Cortex of kidney (tissue), 1 donor: ENCODE results near the gene AFF3.

Experiments used
- DNase-seq: peaks from one replicate; lab custom pipeline; 2025; lab: John Stamatoyannopoulos, UW

AFF3 gene

DNA sequence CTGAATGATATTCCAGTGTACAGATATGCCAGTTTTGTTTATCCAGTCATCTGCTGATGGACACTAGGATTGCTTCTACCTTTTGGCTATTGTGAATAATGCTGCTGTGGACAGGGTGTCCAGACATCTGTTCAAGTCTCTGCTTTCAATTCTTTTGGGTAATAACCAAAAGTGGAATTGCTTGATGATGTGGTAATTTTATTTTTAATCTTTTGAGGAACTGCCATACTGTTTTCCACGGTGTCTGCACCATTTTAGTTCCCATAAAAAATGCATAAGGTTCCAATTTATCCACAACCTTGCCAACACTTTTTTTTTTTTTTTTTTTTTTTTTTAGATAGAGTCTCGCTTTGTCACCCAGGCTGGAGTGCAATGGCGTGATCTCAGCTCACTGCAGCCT, 510.7 kb downstream of the AFF3 start:
- DNase-seq, result no peak

DNA sequence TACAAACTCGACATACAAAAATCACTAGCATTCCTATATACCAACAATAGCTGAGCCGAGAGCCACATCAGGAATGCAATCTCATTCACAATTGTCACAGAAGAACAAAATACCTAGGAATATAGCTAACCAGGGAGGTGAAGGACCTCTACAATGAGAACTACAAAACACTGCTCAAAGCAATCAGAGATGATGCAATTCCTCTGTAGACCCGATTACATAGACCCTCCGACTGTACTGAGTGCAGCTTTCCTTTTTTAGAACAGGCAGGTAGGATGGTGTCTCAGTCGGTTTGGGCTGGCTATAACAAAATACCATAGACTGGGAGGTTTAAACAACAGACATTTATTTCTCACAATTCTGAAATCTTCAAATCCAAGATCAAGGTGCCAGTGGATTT, 513.1 kb downstream of the AFF3 start:
- no peak for DNase-seq

DNA sequence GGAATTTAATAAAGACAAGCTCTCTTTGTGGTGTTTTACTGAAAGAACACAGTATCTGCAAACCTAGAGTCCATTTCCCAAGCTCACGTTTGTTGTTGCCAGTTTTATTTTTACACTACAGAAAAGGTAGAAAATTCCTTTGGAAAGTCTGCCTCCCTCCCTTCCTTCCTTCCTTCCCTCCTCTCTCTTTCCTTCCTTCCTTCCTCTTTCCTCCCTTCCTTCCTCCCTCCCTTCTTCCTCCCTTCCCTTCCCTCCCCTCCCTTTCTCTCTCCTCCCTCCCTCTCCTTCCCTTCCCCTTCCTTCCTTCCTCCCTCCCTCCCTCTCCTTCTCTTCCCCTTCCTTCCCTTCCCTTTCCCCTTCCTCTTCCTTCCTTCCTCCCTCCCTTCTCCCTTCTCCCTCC, 516.2 kb downstream of the AFF3 start:
- no peak for DNase-seq

DNA sequence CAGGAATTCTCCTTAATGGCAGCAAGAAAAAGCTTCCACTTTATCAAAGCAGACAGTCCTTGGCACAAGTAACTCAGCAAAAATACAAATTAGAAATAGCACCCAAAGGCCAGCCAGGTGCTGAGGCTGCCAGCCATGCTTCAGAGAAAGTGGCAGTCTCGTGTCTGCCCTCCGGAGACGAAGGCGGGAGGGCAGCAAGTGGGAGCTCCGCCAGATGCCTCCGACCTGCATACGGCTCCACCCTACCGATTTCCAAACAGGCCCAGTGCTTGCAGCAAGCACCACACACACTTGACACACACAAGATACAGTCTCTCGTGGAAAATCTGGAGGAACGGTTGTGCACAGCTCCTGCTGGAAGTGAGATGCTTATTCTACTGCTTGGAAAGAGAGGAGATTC, 517.7 kb downstream of the AFF3 start:
- DNase-seq, result no peak

DNA sequence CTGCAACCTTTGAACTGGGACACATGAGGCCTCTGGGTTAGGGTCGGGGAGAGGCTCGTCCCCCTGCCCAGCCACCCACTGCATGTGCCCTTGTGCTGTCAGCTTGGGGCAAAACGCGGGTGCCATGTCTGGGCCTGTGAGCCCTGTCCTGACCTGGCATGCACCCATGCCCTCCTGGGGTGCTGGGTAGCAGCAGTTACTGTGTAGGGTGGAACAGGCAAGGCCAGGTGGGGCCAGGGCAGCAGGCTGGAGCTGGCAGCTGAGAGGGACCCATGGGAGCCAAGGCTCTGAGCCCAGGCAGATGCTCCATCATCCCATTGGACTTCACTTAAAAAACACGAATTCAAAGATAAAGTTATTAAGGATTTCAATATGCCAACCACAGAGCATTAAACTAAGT, 518.8 kb downstream of the AFF3 start:
- DNase-seq, result no peak

DNA sequence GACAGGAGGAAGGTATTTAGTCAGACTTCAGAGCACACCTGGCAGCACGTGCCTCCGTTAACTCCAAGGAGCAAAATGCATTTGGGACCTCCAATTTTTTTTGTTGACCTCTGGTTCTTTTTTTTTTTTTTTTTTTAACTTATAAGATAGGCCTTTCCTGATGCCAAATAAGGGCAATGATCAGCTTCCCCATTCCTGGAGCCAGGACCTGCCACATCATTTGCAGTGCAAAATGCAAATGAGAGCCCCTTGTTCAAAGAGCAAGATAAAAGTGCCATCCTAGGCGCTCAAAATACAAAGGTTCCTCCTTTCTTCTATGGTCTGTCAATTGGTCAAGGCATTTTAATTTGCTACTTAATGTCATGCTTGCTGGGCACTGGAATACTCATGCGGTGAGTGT, 519.4 kb downstream of the AFF3 start:
- no peak for DNase-seq

DNA sequence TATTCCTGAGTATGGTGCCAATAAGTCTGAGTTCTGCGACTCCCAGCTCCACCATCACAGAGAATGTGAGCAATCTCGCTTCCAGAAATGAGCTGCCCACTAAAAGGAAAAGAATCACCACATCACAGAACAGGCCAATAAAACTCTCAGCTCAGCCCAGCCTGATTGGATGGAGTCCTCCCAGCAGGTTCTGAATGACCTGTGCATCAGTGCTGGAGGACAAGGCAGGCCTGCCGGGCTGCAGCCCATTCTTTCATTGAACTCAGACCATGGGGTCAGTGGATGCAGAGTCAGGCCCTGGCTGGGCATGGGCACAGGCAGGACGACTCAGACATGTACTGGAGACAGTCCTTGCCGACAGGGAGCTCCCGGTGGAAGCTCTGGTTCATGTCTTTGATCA, 519.9 kb downstream of the AFF3 start:
- no peak for DNase-seq

DNA sequence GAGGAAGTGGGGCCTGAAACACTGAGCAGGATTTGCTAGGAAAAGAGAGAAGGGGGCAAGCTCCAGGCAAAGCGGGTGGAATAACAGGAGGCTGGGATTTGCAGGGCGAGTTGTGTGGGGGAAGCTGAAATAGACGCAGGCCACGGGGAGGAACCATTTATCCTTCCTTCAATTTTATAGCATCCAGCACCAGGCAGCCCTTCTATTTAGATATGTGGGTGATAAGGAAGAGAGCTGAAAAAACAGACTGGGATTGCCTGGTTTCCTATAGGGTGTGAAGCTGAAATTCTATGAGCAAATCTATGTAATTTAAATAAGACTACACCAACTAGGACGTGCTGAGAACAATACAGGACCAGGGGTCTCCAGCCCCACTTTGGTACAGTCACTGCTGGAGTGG, 520.6 kb downstream of the AFF3 start:
- no peak for DNase-seq

DNA sequence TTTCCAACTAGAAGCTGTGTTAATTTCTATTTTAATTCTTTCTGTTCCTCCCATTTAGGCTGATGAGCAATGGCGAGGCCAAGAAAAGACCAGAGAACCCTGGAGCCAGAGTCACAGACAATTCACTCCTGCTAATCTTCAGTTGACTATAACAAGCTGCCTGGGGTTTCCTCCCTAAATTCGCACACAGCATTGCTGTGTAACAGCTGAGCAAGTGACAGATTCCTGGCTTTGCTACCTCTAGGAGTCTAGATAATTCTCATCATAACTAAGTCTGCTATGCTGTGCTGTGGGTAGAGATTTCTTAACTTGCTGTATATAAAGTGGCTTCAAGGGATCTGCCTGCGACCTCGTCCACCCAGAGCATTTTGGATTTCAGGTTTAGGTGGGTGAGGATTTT, 521.3 kb downstream of the AFF3 start:
- no peak for DNase-seq

DNA sequence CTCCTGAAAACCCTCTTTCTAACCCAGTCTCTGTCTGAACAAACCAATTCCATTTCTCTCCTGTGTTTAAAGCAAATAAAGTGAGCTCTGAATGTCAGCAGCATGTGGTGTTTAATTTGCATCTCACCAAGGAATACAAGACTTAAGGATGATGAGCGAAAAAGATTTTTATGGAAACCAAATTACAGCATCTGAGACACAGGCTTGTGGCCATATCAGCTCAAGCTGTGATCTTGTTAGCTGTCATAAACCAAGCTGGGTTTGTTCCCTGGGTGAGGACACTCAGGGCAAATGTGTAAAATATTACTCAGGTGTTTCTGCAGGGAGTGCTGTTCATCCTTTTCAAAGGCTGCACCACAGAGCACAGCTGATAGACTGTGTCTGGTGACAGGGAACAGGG, 523.2 kb downstream of the AFF3 start:
- no peak for DNase-seq

DNA sequence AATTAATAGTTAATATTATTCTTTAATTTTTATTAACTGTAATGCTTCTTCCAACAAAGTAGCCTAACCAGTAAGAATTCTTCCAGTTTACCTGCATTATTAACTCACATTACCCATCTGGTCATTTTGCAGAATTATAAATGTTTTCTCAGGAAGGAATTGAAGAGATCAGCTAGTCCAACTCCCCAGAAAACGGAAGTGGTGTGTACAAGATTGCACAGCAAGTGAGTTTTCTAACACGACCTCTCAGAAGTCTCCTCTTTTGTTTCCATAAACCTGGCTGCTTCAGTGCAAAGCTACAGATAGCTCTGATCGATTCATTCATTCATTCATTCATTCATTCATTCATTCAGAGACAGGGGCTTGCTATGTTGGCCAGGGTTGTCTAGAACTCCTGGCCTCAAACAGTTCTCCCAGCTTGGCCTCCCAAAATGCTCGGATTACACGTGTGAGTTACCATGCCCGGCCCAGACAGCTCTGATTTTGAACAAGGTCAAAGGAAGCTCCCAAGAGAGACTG, 523.8 kb downstream of the AFF3 start:
- no peak for DNase-seq

DNA sequence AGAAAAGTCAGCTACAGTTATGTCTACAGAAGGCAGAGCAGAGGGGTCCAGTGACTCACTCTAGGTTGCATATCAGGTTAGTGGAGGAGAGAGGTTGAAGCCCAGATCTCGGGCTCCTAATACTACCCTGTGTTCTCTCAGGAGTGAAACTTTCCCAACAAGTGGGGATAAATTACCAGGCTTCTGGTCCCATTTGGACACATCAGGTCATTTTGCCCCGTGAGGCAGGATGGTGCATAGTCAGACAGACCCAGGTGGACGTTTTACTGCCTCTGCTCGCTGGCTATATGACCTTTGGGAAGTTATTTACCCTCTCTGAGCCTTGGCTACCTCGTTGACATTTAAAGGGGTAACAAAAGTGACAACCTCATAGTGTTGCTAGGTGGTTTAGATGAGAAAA, 524.6 kb downstream of the AFF3 start:
- DNase-seq, result no peak

DNA sequence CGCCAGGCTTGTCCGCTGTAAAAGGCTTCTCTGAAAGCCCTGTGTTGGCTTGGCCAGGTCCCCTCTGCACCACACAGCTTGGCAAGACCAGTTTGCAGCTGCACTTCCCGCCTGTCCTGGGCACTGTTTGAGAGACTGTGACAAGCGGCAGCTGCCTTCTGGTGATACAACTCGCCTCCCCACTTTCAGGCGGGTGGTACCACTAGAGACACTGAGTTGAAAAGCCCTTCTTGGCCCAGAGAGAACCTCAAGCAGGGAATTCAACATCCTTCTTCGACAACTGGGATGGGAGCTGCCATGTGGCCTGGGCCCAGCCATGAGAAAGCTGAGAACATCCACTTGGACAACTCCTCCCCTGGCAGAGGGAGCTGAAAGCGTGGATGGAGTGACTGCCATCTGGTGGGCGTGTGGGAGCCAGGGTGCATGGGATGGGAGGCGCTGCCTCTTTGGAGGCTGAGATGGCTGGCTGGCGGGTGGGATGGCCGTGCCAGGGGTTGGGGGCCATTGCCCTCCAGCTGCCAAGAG, 527.1 kb downstream of the AFF3 start:
- DNase-seq, result no peak

DNA sequence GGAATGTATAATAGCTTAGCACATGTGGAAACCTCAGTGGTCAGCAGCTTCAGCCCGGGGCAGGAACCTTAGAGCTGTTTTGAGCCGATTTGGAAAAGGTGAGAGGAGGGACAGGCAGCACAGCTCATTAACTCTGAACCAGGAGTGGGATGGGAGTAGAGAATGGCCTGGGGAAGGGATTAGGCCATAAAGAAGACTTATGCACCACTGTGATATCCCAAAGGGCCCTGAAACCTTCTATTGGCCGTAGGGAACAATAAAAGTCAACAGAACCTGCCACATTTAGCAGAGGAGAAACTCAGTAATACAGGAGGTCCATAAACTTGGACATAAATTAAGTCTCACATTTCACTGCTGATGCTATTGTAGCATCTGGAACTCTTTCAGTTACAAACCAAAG, 528.4 kb downstream of the AFF3 start:
- DNase-seq, result no peak

DNA sequence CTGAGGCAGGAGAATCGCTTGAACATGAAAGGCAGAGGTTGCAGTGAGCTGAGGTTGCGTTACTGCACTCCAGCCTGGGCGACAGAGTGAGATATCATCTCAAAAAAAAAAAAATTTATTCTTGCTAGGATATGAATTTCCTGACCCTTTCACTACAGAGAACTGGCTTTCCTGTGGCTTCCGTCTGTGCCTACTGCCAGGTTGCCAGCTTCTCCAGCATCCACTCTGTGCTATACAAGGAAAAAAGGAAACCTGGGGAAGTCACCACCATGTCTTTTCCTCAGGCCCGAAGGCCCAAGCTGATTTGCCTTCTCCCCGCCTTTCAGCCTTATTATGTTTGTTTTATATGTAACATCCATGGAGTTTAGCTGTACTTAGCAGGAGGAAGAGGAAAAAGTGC, 530.6 kb downstream of the AFF3 start:
- no peak for DNase-seq

DNA sequence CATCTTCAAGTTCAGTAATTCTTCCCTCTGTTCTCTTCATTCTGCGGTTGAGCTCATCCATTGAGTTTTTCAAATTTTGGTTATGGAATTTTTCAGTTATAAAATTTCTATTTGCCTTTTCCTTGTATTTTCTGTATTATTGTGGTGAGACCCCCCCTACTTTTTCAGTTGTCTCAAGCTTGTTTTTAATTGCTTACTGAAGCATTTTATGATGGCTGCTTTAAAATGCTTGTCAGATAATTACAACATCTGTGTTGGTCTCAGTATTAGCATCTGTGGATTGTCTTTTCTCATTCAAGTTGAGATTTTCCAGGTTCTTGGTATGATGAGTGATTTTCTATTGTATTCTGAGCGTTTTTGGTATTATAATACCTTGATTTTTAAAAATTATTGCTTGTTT, 531.4 kb downstream of the AFF3 start:
- no peak for DNase-seq

DNA sequence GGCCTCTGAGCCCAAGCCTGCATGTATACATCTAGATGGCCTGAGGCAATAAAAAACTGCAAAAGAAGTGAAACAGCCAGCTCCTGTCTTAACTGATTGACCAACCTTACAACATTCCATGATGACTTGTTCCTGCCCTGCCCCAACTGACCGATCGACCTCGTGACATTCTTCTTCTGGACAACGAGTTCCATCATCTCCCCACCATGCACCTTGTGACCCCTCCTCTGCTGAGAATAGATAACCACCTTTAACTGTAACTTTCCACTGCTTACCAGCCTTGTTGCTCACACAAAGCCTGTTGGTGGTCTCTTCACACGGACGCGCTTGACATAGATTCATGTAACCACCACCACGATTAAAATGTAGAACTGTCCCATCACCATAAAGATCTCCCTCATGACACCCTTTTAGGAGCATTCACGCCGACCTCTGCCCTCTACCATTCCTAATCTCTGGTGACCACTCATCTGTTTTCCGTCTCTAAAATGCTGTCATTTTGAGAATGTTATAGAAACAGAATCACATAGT, 532.5 kb downstream of the AFF3 start:
- DNase-seq, result no peak

DNA sequence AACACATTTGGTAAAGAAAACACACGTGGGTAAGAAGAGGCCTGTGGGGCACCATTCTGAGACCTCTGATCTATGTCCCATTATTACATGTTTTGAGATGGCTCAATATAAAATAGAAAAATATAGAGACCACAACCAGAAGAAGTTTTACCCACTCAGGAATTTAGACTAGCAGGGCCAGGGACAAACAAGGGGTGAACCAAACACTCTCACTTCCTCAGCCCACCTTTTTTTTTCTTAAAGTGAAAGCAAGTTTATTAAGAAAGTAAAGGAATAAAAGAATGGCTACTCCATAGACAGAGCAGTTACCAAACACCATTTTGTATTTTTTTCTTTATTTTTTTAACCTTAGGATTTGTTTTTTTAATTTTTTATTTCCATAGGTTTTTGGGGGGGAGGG, 533.5 kb downstream of the AFF3 start:
- no peak for DNase-seq

DNA sequence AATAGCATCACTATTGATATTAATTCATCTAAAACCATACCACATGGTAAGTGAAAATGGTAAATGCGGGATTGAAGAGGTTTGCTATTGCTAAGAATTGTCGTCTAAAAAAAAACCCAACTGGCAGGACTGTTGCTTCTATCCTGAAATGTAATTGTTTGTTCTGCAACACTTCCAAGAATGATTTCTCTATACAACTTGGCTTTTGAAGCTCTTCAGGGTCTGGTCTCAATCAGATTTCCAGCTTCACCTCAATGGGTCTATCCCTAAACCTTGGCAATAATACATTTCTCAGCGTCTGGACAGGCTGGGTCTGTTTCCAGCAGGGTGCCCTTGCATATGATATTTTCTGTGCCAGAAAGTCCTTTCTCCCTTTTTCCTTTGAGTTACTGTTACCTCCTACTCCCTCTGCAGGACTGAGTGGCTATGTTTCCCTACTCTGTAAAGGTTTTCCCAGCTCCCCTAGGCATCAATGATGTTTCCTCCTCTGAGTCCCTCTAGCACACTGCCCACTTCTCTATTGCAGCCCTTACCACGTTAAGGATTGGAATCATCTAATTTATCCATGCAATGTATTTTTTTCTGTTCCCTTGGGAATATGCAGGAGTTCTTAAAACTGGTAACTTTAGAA, 534.4 kb downstream of the AFF3 start:
- DNase-seq, result no peak

DNA sequence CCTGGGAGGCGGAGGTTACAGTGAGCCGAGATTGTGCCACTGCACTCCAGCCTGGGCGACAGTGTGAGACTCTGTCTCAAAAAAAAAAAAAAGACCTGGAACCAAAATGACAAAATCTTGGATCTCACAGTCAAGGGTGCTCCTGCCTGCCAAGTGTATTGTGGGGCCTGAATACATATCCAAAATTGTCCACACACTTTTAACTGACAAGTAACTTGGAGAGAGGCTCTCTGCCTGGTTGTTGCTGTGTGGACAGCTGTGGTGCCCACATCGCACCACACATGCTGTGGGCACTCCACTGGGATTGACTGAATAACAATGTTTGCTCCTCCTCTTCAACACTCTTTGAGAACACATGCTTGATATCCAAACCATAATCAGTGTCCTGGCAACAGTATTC, 534.9 kb downstream of the AFF3 start:
- DNase-seq, result no peak

DNA sequence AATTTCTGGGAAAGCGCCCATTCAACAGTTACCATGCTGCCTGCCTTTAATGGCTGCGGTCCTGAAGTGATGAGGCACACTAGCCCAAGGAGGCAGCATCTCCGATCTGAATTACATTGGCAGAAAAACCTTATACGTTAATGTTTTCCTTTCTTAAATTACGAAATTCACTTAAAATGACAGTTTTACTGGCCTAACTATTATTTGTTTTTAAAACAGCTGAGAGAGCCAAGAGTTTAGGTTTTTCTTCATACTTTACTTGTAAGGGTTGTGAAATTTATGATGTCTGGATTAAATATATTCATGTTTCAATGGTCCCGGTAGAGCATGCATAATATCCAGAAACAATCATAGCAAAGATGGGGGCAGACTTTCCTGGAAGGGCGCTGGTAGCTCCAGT, 537.4 kb downstream of the AFF3 start:
- no peak for DNase-seq

DNA sequence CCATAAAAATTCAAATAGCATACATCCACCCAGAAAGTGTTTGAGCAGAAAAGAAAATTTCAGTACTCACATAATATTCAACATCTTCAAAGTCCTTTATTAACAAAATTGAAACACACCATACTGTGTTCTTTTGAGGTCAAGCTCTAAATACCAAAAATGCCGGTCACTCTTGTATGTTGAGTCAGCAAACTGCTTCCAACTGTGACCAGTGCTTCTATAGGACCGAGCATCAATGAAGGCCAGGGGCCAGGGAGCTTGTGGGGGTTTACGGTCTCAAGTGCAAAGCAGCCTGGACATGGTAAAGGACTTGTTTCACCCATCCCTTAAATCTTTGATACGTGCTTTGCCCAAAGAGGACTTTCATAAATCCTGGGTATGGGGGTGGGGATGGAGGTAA, 539.9 kb downstream of the AFF3 start:
- DNase-seq, result no peak

DNA sequence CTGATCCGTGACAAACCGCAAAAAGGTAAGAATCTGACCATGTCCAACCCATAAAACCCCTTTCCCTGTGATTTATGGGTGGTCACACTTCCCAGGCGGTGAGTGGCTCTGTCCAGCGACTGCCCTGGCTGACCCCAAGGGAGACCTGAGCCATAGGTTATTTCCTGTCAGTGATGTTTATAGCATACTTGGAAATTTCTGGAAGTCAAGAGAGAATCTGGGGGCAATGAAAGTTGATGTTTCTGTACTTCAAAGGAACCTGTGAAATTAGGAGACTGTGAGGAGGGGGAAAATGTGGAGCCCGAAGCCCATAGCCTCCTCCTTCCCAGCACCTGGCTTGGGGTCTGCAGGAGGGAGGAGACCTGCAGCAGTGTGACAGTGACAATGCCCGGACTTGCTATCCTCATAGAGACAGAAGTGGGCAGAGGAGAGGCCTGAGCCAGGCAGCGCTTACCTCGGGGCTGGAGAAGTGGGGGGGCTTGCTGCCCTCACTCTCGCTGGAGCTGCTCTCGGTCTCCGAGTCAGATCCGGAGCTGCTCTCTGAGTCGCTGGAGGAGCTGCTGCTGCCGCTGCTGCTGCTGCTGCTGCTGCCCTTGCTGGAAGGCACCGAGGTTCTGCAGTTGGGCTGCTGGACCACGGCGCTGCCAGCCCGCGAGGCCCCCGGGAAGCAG, 541.3 kb downstream of the AFF3 start:
- no peak for DNase-seq

DNA sequence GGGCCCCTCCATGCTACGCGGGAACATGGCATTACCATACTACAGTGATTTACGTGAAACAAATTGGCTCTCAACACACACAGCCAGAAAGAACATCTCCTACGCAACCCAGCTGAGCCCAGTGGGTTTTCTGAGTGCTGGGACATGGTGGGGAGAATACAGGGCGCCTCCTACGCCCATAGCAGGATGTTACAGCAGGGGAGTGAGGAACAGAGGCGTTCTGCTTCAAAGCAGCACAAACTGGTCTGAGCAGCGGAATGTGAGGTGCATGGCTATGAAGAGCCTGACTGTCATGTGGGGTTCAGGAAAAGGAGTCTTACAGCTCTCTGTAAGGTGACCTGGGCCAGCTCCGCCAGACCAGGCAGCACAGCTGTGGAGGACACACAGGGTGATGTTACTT, 543.9 kb downstream of the AFF3 start:
- no peak for DNase-seq
